ENCODE data around the gene DDX18.

DNA sequence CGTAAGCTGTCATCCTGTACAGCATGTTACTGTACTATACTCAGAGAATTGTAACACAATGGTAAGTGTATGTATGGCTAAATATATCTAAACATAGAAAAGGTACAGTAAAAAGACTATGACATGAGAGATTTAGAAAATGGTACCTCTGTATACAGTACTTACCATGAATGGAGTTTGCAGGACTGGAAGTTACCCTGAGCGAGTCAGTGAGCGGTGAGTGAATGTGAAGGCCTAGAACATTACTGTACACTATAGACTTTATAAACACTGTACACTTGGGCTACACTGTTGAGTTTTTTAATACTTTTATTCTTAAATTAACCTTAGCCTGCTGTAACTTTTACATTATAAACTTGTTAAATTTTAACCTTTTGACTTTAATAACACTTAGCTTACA is 1.5 kb downstream of the DDX18 start:
- TF ChIP-seq, protein P1, sequence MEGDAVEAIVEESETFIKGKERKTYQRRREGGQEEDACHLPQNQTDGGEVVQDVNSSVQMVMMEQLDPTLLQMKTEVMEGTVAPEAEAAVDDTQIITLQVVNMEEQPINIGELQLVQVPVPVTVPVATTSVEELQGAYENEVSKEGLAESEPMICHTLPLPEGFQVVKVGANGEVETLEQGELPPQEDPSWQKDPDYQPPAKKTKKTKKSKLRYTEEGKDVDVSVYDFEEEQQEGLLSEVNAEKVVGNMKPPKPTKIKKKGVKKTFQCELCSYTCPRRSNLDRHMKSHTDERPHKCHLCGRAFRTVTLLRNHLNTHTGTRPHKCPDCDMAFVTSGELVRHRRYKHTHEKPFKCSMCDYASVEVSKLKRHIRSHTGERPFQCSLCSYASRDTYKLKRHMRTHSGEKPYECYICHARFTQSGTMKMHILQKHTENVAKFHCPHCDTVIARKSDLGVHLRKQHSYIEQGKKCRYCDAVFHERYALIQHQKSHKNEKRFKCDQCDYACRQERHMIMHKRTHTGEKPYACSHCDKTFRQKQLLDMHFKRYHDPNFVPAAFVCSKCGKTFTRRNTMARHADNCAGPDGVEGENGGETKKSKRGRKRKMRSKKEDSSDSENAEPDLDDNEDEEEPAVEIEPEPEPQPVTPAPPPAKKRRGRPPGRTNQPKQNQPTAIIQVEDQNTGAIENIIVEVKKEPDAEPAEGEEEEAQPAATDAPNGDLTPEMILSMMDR (IDR thresholded peaks at IDR 0.05; ENCODE audit: extremely low read depth in 1 of 2, insufficient read depth in 1 of 2, low read depth in 1 of 2, low read length in 2 of 2): no peak
- TF ChIP-seq POLR2AphosphoS5 (IDR thresholded peaks at IDR 0.05; ENCODE audit: insufficient read depth, low read depth, low read length) (no peak), POLR2A (IDR thresholded peaks at IDR 0.05; ENCODE audit: low read depth, low read length) (no peak), EZH2 (IDR thresholded peaks at IDR 0.05; ENCODE audit: borderline replicate concordance, low read depth, low read length, severe bottlenecking) (no peak), JUN (IDR thresholded peaks at IDR 0.05; ENCODE audit: borderline replicate concordance, insufficient read depth, insufficient read length, low read depth) (no peak), MYC (IDR thresholded peaks at IDR 0.05; ENCODE audit: low read depth, low read length) (no peak), GATA2 (IDR thresholded peaks at IDR 0.05; ENCODE audit: insufficient read depth, insufficient read length, low read depth, low read length) (no peak)
